ENCODE measurements around the gene ELFN2.

ELFN2 gene

DNA sequence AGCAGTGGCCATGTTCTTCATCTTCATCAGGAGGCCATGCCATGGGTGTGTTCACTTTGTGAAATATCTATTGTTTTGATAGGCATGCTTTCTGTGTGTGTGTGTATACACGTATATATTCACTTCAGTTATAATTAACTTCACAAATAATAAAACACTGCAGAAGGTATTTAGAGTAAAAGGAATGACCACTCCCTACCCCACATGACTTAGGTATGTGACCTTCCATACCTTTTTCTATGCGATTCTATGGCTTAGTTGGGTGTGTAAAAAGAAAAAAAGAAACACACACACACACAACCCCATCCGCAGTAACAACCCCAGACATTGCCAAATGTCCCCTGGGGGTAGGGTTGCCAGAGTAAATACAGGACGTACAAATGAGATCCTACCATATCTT is 73.0 kb downstream of the ELFN2 start:
- no peak for DNase-seq

- DNase-seq, result no peak
Measured at GRCh38 chr22:37353839-37354238, 73.4 kb downstream of the ELFN2 start.

GRCh38 chr22:37352481-37352880 is 74.8 kb downstream of the ELFN2 start:
- no peak for DNase-seq

DNA sequence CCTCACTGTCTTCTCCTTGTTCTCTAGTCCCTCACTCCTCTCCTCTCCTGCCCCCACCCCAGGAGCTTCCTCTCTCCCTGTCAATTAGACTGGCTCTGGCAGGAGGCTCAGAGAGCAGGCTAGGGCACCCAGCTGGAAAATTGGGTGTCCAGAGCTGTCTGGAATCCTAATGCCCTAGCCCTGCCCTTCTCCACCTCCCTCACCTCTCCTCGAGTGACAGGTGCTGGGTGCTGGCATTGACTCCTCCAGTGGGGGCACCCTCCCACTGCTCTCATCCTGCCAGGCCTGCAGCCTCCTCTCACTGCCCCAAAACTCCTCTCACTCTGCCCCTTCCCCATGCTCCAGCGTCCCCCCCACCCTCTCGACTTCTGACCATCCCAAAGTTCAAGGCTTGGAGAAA is 76.0 kb downstream of the ELFN2 start:
- no peak for DNase-seq

DNA sequence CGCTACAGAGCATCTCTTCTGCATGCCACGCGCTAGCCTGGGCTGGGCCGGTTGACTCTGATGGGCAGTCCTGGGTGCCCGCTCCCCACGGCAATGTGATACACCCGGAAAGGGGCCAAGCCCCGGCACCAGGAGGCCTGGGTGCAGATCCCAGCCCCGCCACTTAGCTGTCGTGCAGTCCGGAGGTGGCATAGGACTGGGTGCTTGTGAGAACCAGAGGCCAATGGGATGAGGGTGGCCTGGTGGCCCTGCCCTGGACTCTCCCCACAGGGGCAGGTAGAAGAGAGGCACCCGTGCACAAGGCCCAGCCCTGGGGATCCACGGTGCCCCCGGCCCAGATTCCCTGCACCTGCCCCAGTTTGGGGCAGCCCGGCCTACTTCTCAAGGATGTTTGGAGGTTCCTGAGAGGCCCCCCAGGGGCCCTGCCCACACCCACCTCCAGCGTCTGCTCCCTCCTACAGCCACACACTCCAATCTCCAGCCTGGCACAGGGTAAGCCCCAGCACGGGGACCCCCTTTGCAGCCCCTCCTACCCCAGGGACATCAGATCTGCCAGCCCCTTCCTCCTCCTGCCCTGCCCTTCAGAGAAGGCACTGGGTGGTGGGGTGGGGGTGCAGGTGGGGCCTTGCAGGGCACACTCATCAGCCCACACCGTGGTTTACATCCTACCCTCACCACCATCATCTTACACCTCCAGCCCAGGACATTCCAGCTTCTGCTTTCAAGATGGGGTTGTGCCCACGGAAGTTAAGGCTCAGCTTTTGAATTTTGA is 78.0 kb downstream of the ELFN2 start:
- DNase-seq, result no peak

GRCh38 chr22:37346505-37346895 is 80.8 kb downstream of the ELFN2 start:
- DNase-seq, result no peak

DNA sequence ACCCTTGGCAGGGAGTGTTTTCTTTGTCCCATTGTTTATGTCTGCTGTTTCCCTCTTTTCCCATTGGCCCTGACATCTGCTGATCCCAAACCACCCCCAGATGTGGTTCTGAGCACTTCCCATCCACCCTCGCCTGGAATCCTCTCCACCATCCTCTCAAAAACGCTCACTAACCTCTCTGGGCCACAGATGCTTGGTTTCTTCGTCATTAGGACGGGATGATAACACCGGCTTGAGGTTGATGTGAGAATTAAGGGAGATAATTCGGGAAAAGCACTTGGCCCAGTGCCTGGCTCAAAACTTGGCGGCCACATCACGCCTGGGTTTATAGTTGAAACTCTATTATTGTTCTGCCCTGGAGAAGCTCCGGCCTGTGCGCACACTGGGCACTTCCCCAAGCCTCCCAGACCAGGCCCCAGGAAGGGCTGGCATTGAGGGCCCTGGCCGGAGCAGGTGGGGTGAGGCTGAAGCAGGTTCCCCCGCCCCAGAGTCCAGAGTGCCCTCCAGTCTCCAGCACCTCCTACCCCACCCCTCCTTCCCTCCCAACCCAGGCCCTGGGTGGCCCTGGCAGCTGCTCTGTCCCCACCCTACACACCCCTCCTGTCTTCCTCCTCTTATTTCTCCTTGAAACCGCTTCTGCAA is 81.3 kb downstream of the ELFN2 start:
- DNase-seq, result no peak

GRCh38 chr22:37344735-37345449 is 82.4 kb downstream of the ELFN2 start:
- no peak for DNase-seq

GRCh38 chr22:37343863-37344734 is 83.2 kb downstream of the ELFN2 start:
- DNase-seq, result no peak

DNA sequence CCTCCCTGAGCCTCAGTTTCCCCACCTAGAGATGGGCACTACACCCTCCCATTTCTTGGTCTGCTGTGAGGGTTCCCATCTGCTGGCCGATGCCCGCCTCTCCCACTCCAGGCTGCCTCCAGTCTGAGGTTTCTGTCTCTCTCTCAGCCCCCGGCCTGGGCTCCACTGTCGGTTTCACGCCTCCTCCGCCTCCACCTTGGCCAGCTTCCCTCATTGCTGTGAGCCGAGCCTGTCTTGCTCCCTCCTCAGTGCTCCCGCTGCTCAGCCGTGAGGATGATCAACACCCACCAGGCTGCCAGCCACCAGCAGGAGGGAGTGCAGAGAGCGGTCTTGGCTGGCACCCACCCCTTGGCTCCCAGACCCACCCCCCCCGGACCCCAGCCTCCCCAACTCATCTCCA is 83.9 kb downstream of the ELFN2 start:
- DNase-seq, result no peak

DNA sequence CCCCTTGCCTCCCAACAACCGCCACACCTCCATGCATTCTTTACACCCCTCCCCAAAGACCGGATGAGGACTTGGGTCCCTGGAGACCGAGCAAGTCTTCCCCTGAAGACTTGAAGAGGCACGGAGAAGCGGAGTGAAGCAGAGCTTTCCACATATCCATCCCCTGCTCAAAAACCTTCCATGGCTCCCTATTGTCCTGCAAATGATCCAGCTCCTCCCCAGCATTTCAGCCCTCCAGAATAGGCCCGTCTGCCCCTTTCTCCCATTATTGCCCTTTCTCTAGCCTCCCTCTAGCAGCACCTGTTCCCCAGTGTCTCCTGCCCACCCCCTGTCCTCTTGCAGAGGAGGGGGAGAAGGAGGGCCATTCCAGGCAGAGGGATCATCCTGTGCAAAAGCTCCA is 85.2 kb downstream of the ELFN2 start:
- no peak for DNase-seq

- no peak for DNase-seq
Measured at GRCh38 chr22:37340331-37341262, 86.7 kb downstream of the ELFN2 start.

GRCh38 chr22:37338539-37339246 is 88.6 kb downstream of the ELFN2 start:
- DNase-seq, result no peak

DNA sequence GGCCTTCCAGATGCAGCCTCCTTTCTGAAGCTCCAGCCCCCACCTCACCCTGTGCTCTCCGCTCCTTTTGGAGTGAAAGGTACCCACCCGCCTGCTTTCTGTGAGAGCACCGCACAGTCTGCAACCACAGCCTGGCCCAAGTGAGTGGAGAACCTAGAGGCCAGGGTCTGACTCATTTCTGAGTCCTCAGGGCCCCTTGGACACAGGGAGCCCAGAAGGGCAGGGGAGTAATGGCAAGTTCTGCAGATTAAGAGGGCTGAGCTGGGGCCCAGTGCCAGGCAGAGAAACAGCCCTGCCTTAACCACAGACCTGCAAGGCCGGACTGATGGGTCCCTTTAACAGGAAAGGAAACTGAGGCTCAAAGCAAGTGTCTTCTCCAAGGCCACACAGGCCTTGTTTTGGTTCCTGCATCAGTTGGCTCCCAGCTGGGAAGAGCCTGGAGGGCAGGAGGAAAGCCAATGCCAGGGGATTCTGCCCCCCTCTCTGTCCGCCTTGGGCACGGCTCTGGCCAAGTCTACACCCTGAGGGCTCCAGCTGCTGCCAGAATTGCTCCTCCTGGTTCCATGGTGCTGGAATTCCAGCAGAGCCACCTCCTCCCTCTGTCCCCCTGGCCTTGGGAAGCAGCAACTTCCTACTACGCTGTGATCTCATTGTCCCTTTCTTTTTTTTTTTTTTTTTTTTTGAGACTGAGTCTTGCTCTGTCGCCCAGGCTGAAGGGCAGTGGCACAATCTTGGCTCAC is 89.9 kb downstream of the ELFN2 start:
- DNase-seq, result no peak

DNA sequence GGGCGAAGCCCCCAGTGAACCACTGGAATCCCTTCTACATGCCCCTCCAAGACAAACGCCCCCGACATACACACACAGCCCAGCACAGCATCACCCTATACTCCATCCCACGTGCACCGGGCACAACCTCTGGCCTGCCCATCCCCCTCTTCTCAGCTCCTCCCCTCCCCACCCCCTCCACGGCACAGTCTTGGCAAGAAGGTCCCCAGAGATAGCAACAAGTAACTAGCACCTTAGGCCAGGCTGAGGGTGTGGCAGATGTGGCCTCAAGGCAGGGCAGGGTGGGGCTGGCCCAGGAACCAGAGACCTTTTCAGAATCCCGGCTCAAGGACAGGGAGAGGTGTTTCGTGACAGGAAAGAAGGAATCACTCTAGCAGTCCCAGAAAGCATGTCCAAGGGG is 90.7 kb downstream of the ELFN2 start:
- no peak for DNase-seq

- DNase-seq, result no peak
Measured at GRCh38 chr22:37335806-37336199, 91.5 kb downstream of the ELFN2 start.

GRCh38 chr22:37334859-37335805 is 92.1 kb downstream of the ELFN2 start:
- DNase-seq, result no peak

DNA sequence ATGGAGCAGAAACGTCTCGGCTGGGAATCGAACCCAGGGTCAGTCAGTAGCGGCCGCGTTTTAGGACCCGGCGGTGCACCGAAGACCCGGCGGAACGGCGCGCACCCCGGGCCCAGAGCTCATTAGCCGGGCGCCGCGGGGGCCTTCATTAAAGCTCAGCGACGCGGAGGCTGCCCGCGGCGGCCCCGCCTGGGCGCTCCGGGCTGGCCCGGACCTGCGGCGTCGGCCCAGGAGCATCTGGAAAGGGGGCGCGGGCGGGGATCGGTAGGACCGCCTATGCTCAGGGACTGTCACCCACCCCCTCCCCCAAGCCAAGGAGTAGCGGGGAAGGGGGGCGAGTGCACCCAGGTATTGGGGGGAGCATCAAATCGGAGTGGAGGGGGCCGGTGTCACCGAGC is 92.8 kb downstream of the ELFN2 start:
- no peak for DNase-seq

DNA sequence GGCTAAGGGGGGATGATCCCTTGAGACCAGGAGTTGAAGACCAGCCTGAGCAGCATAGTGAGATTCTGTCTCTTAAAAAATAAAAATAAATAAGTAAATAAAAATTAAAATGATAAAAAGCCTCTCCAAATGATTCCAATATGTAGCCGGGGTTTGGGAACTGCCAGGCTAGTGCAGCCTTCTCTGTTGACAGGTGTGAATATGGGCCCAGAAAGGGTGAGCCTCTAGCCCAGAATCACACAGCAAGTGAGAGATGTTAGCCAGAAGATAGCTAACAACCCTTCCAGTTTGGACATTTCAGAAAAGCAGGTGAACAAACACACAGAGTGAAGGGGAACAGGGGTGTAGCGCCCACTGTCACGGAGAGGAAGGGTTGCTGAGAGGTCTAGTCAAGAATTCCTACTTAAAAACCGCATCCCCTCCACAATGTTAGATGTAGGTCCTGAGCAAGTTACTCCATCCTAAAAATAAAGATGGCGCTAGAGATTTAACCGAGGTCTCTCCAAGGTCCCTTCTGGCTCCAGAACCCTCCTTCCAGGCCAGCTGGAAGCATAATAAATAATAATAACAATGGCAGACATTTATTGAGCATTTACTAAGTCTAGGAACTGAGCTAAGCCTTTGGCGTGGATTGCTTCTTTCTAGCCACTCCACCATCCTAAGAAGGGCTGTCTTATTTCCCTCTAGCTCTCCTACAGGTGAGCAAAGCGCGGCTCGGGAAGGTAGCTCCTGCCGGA is 93.4 kb downstream of the ELFN2 start:
- no peak for DNase-seq
